Hepatocyte (in vitro differentiated cells): ENCODE measurements around the gene RHPN2. TPM values are rescaled to one million over a fixed set of nuclear protein-coding genes. Genes with fewer than 3 reads are reported as not detected.
A peak's percentile ranks its signal among the peaks of the same experiment; 100 is the strongest.

ENCODE experiments used
- DNase-seq: peaks from one replicate; pipeline ENCODE4 v3.0.0-alpha.2; 2016; ENCODE audit warnings: low spot score
- H2AFZ ChIP-seq: fragments of 200-600 bp; sonication (generic); 2 replicates; pipeline ENCODE4 v1.6.0; 2016; ENCODE audit warnings: antibody characterized with exemption, mild to moderate bottlenecking
- H3K27ac ChIP-seq: fragments of 200-600 bp; sonication (generic); 2 replicates; pipeline ENCODE4 v1.5.1; 2016; ENCODE audit warnings: mild to moderate bottlenecking
- H3K27me3 ChIP-seq: fragments of 200-600 bp; sonication (generic); 2 replicates; pipeline ENCODE4 v1.6.1; 2016
- H3K36me3 ChIP-seq: fragments of 200-600 bp; sonication (generic); replicated peaks from 2 replicates; pipeline ENCODE4 v1.5.1; 2016; ENCODE audit warnings: low read depth; ENCODE audit not compliant: insufficient read depth
- H3K4me1 ChIP-seq: fragments of 200-600 bp; sonication (generic); 2 replicates; pipeline ENCODE4 v1.5.1; 2016; ENCODE audit warnings: mild to moderate bottlenecking, moderate library complexity; ENCODE audit not compliant: insufficient read depth
- H3K4me2 ChIP-seq: fragments of 200-600 bp; sonication (generic); 2 replicates; pipeline ENCODE4 v1.6.0; 2016
- H3K4me3 ChIP-seq: fragments of 200-600 bp; sonication (generic); 2 replicates; pipeline ENCODE4 v1.5.1; 2016; ENCODE audit warnings: mild to moderate bottlenecking
- H3K79me2 ChIP-seq: fragments of 200-600 bp; sonication (generic); 2 replicates; pipeline ENCODE4 v1.6.0; 2017; ENCODE audit warnings: mild to moderate bottlenecking
- H3K9me2 ChIP-seq: fragments of 200-600 bp; sonication (generic); replicated peaks from 2 replicates; pipeline ENCODE4 v1.6.0; 2017; ENCODE audit warnings: mild to moderate bottlenecking; ENCODE audit not compliant: insufficient read depth
- H3K9me3 ChIP-seq: fragments of 200-600 bp; sonication (generic); 2 replicates; pipeline ENCODE4 v1.5.1; 2016; ENCODE audit warnings: low read depth, mild to moderate bottlenecking
- H4K20me1 ChIP-seq: fragments of 200-600 bp; sonication (generic); 2 replicates; pipeline ENCODE4 v1.6.0; 2016; ENCODE audit warnings: mild to moderate bottlenecking; ENCODE audit not compliant: insufficient read depth, poor library complexity, severe bottlenecking
- EZH2 ChIP-seq: fragments of 200-600 bp; sonication (generic); IDR thresholded peaks from 2 replicates; pipeline ENCODE4 v1.6.1; 2016; ENCODE audit warnings: antibody characterized with exemption, mild to moderate bottlenecking, borderline replicate concordance
- EZH2phosphoT487 ChIP-seq: fragments of 200-600 bp; sonication (generic); IDR thresholded peaks from one replicate; pipeline ENCODE4 v1.6.1; 2018; ENCODE audit warnings: antibody characterized with exemption, mild to moderate bottlenecking, low read depth, moderate library complexity; ENCODE audit not compliant: unreplicated experiment, severe bottlenecking
- WGBS: methylation state at CpG from one replicate; pipeline ENCODE4 v1.1.6; 2016; ENCODE audit warnings: low lambda C conversion rate; ENCODE audit errors: missing lambda C conversion rate; 5-methylcytosine and 5-hydroxymethylcytosine counted together
- polyA plus RNA-seq: library from polyadenylated mRNA; unstranded; fragments of >200 nt; fragmentation: Nextera tagmentation; extraction: Ambion mirVana; gene quantifications from 2 replicates; pipeline ENCODE4 v1.2.1, GENCODE V29; 2016
- total RNA-seq: library from RNA; depleted of rRNA; stranded (reverse); fragments of >200 nt; gene quantifications from 2 replicates; pipeline ENCODE4 v1.2.3, GENCODE V29; 2014
- TF ChIP-seq, protein P1 (sequence below): fragments of 200-600 bp; sonication (generic); IDR thresholded peaks from 2 replicates; pipeline ENCODE4 v1.5.1; 2016; ENCODE audit warnings: antibody characterized with exemption, mild to moderate bottlenecking; ENCODE audit not compliant: poor library complexity

RHPN2 gene
- total and polyA plus RNA-seq, 2 experiments from 2014 or later, result 44.3 to 67.9 TPM

DNA sequence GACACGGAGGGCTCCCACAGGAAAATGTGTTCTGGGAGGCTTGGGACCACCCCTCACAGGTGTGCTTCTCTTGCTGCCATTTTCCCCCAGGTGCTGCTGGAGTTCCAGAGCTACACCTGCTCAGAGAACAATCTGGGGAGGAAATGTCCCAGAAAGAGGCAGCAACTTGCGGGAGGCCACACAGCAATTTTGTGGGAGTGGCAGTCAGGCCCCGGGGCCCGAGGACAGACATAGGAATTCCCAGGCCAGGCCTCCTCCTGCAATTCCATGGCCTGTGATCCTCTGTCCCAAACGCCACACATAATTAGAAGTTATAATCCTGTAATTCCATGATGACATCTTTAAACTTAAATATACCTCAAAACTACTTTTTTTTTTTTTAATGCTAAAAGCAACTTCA is 1.8 kb downstream of the RHPN2 start:
- Histone ChIP-seq H3K27ac (peak overlapping the region; percentile 91), H4K20me1 (peaks cover 39% of the 10 kb centered on the region), H3K27me3 (no peaks in the 10 kb centered on the region), H3K4me2 (peak overlapping the region; percentile 90), H2AFZ (no peak overlapping the region), H3K4me3 (peak overlapping the region; percentile 79), H3K36me3 (no peaks in the 10 kb centered on the region), H3K79me2 (peaks cover 65% of the 10 kb centered on the region), H3K9me2 (no peaks in the 10 kb centered on the region), H3K4me1 (no peaks in the 10 kb centered on the region), H3K9me3 (no peaks in the 10 kb centered on the region)
- TF ChIP-seq EZH2, result no peak
- no peak for TF ChIP-seq EZH2phosphoT487
- TF ChIP-seq, protein P1, sequence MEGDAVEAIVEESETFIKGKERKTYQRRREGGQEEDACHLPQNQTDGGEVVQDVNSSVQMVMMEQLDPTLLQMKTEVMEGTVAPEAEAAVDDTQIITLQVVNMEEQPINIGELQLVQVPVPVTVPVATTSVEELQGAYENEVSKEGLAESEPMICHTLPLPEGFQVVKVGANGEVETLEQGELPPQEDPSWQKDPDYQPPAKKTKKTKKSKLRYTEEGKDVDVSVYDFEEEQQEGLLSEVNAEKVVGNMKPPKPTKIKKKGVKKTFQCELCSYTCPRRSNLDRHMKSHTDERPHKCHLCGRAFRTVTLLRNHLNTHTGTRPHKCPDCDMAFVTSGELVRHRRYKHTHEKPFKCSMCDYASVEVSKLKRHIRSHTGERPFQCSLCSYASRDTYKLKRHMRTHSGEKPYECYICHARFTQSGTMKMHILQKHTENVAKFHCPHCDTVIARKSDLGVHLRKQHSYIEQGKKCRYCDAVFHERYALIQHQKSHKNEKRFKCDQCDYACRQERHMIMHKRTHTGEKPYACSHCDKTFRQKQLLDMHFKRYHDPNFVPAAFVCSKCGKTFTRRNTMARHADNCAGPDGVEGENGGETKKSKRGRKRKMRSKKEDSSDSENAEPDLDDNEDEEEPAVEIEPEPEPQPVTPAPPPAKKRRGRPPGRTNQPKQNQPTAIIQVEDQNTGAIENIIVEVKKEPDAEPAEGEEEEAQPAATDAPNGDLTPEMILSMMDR, result no peak
- WGBS, result 52% methylated on average over 5 of the region's 5 CpGs
- no peak for DNase-seq

DNA sequence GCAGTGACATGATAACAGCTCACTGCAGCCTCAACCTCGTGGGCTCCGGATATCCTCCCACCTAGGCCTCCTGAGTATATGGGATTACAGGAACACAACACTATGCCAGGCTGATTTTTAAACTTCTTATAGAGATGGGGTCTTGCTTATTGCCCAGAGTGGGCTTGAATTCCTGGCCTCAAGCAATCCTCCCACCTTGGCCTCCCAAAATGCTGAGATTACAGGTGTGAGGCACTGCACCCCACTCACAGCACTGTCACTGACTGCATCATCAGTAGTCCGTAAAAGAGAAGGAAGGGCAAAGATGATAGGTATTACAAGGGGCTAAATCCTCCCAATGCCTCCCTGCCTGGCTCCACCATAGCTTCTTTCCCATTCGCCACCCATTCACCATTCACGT is 4.1 kb downstream of the RHPN2 start:
- H3K27ac ChIP-seq, result no peak overlapping the region
- H3K9me3 ChIP-seq, result no peaks in the 10 kb centered on the region
- peaks cover 44% of the 10 kb centered on the region for H4K20me1 ChIP-seq
- DNase-seq, result no peak
- H3K9me2 ChIP-seq, result no peaks in the 10 kb centered on the region
- WGBS, result 91% methylated on average over 5 of the region's 5 CpGs
- H3K36me3 ChIP-seq, result no peaks in the 10 kb centered on the region
- peaks cover 4% of the 10 kb centered on the region for H3K4me1 ChIP-seq
- no peak overlapping the region for H2AFZ ChIP-seq
- TF ChIP-seq EZH2phosphoT487 (no peak), EZH2 (no peak)
- TF ChIP-seq, protein P1, result no peak
- no peaks in the 10 kb centered on the region for H3K27me3 ChIP-seq
- H3K4me2 ChIP-seq, result no peak overlapping the region
- no peak overlapping the region for H3K4me3 ChIP-seq
- peaks cover 86% of the 10 kb centered on the region for H3K79me2 ChIP-seq

DNA sequence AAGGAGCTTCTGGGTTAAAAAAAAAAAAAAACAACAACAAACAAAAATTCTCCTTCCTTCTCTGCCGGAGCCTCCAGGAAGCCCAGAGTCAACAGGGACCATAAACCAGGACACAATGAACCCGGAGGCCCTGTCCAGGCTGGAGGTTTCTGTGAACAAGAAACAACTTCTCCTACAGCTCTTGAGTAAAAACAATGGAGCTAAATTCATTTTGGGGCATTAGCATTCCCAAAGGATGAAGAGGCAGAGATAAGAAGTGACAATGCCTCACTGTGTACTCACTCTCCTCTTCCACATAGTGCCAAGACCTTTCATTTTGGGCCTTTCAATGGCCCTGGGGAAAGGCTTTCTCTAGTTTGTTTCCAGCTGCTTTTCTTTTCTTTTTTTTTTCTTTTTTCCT is 9.0 kb downstream of the RHPN2 start:
- Histone ChIP-seq H3K4me1 (peaks cover 20% of the 10 kb centered on the region), H3K79me2 (peaks cover 94% of the 10 kb centered on the region), H2AFZ (no peak overlapping the region)

More for the DNA sequence above, 9.0 kb downstream of the RHPN2 start:
- peak overlapping the region; percentile 32 for H3K4me2 ChIP-seq
- WGBS, result 16% methylated on average over 2 of the region's 2 CpGs
- no peaks in the 10 kb centered on the region for H3K9me3 ChIP-seq
- no peaks in the 10 kb centered on the region for H3K9me2 ChIP-seq
- no peak for DNase-seq
- no peak overlapping the region for H3K4me3 ChIP-seq
- H3K27me3 ChIP-seq, result no peaks in the 10 kb centered on the region
- H3K27ac ChIP-seq, result peak overlapping the region; percentile 62
- H4K20me1 ChIP-seq, result peaks cover 28% of the 10 kb centered on the region
- TF ChIP-seq, protein P1, result no peak
- TF ChIP-seq EZH2 (no peak), EZH2phosphoT487 (no peak)
- no peaks in the 10 kb centered on the region for H3K36me3 ChIP-seq
